ENCODE measurements around the gene FEV.
A peak's percentile ranks its signal among the peaks of the same experiment; 100 is the strongest.

FEV gene

DNA sequence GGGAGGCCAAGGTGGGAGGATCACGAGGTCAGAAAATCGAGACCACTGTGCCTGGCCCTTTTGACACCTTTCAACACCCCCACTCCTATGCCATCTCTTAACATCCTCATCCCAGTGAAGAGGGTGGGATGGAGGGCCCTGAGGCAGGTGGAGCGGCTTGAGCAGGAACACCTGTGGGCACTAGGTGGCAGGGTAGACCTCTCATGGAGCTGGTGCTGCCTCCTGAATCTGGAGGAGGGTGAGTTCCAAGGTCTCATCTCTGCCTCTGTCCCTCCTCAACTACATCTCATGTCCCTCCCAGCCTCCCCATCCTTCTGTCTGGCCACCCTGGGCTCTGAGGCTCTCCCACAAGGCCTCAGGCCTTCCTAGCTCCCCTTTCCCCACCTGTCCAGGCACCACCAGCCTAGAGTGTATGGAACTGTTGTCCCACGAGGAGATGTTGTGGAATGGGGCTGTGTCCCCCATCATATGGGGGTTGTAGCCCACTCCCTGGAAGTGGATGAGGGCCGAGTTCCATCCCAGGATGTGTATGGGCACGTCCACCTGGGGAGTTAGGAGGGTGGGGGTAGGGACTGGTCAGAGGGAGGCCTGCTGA, 25.3 kb upstream of the FEV start:
- H3K36me3 ChIP-seq (ENCODE audit: control insufficient read depth, insufficient read depth, low read length) = no peaks in the 10 kb centered on the region
- H3K9ac ChIP-seq (ENCODE audit: low read depth, low read length) = no peak overlapping the region
- H3K4me3 ChIP-seq (ENCODE audit: low read depth, low read length) = no peak overlapping the region
- peaks cover 39% of the 10 kb centered on the region for H3K27me3 ChIP-seq (ENCODE audit: control insufficient read depth, insufficient read depth, low read length)
- no peaks in the 10 kb centered on the region for H3K9me3 ChIP-seq (ENCODE audit: control insufficient read depth, insufficient read depth, low read length)
- no peaks in the 10 kb centered on the region for H3K4me1 ChIP-seq (ENCODE audit: control insufficient read depth, insufficient read depth, low read length)

DNA sequence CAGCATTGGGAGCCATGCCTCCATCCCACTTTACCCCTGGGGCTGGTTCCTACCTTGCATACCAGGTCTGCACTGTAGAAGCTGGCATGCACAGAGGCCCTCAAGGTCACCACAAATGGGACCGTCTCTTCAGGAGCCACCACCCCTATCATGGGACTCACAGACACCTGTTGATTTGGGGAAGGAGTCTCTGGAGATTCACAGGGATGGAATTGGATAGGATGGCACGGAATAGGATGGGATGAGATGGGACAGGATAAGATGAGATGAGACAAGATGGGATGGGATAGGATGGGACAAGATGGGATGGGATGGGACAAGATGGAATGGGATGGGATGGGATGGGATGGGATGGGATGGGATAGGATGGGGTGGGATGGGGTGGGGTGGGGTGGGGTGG, 24.3 kb upstream of the FEV start:
- H3K4me3 ChIP-seq (ENCODE audit: low read depth, low read length) = no peak overlapping the region
- no peaks in the 10 kb centered on the region for H3K9me3 ChIP-seq (ENCODE audit: control insufficient read depth, insufficient read depth, low read length)
- no peak overlapping the region for H3K9ac ChIP-seq (ENCODE audit: low read depth, low read length)
- no peaks in the 10 kb centered on the region for H3K4me1 ChIP-seq (ENCODE audit: control insufficient read depth, insufficient read depth, low read length)
- peaks cover 40% of the 10 kb centered on the region for H3K27me3 ChIP-seq (ENCODE audit: control insufficient read depth, insufficient read depth, low read length)
- H3K36me3 ChIP-seq (ENCODE audit: control insufficient read depth, insufficient read depth, low read length) = no peaks in the 10 kb centered on the region

GRCh38 chr2:219003979-219004378, 19.0 kb upstream of the FEV start:
- Histone ChIP-seq H3K4me1 (ENCODE audit: control insufficient read depth, insufficient read depth, low read length) (peaks cover 15% of the 10 kb centered on the region), H3K9ac (ENCODE audit: low read depth, low read length) (no peak overlapping the region)

DNA sequence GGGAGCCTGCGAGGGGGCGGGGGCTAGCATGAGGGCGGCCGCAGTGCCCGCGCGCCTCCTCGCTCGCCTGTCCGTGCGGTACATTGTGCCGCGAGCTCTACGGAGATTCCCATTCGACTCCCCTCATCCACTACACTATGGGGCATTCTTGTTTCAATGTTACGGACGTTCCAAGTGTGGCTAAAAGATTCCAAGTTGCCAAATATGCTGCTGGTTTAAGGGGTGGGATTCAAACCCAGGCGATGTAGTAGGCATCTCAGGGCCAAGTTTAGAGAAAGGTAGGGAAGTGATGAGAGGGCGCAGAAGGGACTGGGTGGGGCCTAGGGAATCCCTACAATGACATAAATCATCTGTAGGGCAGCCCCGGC, 18.3 kb upstream of the FEV start:
- Histone ChIP-seq H3K27me3 (ENCODE audit: control insufficient read depth, insufficient read depth, low read length) (peaks cover 84% of the 10 kb centered on the region), H3K9ac (ENCODE audit: low read depth, low read length) (no peak overlapping the region), H3K4me3 (ENCODE audit: low read depth, low read length) (no peak overlapping the region), H3K36me3 (ENCODE audit: control insufficient read depth, insufficient read depth, low read length) (no peaks in the 10 kb centered on the region), H3K9me3 (ENCODE audit: control insufficient read depth, insufficient read depth, low read length) (no peaks in the 10 kb centered on the region), H3K4me1 (ENCODE audit: control insufficient read depth, insufficient read depth, low read length) (peaks cover 17% of the 10 kb centered on the region)

More at GRCh38 chr2:219003979-219004378, 19.0 kb upstream of the FEV start:
- Histone ChIP-seq H3K36me3 (ENCODE audit: control insufficient read depth, insufficient read depth, low read length) (no peaks in the 10 kb centered on the region), H3K4me3 (ENCODE audit: low read depth, low read length) (no peak overlapping the region), H3K27me3 (ENCODE audit: control insufficient read depth, insufficient read depth, low read length) (peaks cover 81% of the 10 kb centered on the region), H3K9me3 (ENCODE audit: control insufficient read depth, insufficient read depth, low read length) (no peaks in the 10 kb centered on the region)

- no peaks in the 10 kb centered on the region for H3K36me3 ChIP-seq (ENCODE audit: control insufficient read depth, insufficient read depth, low read length)
- H3K9me3 ChIP-seq (ENCODE audit: control insufficient read depth, insufficient read depth, low read length) = no peaks in the 10 kb centered on the region
- H3K27me3 ChIP-seq (ENCODE audit: control insufficient read depth, insufficient read depth, low read length) = peaks cover 88% of the 10 kb centered on the region
- peaks cover 17% of the 10 kb centered on the region for H3K4me1 ChIP-seq (ENCODE audit: control insufficient read depth, insufficient read depth, low read length)
- H3K9ac ChIP-seq (ENCODE audit: low read depth, low read length) = no peak overlapping the region
- H3K4me3 ChIP-seq (ENCODE audit: low read depth, low read length) = peak overlapping the region; percentile 60
Observed at GRCh38 chr2:219002395-219003266, 17.6 kb upstream of the FEV start.

GRCh38 chr2:219001577-219002394, 16.8 kb upstream of the FEV start:
- Histone ChIP-seq H3K9me3 (ENCODE audit: control insufficient read depth, insufficient read depth, low read length) (no peaks in the 10 kb centered on the region), H3K27me3 (ENCODE audit: control insufficient read depth, insufficient read depth, low read length) (peaks cover 93% of the 10 kb centered on the region), H3K4me3 (ENCODE audit: low read depth, low read length) (peak overlapping the region; percentile 39), H3K9ac (ENCODE audit: low read depth, low read length) (no peak overlapping the region), H3K36me3 (ENCODE audit: control insufficient read depth, insufficient read depth, low read length) (no peaks in the 10 kb centered on the region), H3K4me1 (ENCODE audit: control insufficient read depth, insufficient read depth, low read length) (peaks cover 17% of the 10 kb centered on the region)

DNA sequence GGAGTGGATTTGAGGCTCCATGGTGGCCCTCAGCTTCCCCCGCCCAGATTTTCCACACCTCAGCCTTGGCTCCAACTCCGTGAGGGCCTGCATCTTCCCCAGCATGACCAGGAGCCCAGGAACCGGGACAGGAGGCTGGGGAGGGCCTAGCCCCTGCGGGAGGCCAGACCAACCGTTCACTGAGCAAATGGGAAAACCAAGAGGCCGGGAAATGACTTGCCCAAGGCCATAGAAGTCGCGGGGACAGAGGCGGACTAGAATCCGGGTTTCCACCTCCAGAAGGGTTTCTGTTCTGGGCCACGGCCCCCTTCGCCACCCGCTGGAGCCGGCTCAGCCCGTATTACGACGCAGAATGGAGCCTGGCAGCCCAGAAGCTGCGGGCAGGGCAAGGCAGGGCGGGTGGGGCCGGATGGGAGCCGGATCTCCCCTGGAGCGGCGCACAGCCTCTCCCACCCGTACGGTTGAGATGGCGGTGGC, 16.2 kb upstream of the FEV start:
- H3K36me3 ChIP-seq (ENCODE audit: control insufficient read depth, insufficient read depth, low read length) = no peaks in the 10 kb centered on the region
- peaks cover 96% of the 10 kb centered on the region for H3K27me3 ChIP-seq (ENCODE audit: control insufficient read depth, insufficient read depth, low read length)
- H3K9me3 ChIP-seq (ENCODE audit: control insufficient read depth, insufficient read depth, low read length) = no peaks in the 10 kb centered on the region
- H3K4me3 ChIP-seq (ENCODE audit: low read depth, low read length) = peak overlapping the region; percentile 39
- H3K9ac ChIP-seq (ENCODE audit: low read depth, low read length) = no peak overlapping the region
- peaks cover 17% of the 10 kb centered on the region for H3K4me1 ChIP-seq (ENCODE audit: control insufficient read depth, insufficient read depth, low read length)

GRCh38 chr2:219000569-219000960, 15.6 kb upstream of the FEV start:
- peaks cover 17% of the 10 kb centered on the region for H3K4me1 ChIP-seq (ENCODE audit: control insufficient read depth, insufficient read depth, low read length)
- H3K9me3 ChIP-seq (ENCODE audit: control insufficient read depth, insufficient read depth, low read length) = no peaks in the 10 kb centered on the region
- H3K27me3 ChIP-seq (ENCODE audit: control insufficient read depth, insufficient read depth, low read length) = peaks cover 96% of the 10 kb centered on the region
- no peaks in the 10 kb centered on the region for H3K36me3 ChIP-seq (ENCODE audit: control insufficient read depth, insufficient read depth, low read length)
- peak overlapping the region; percentile 39 for H3K4me3 ChIP-seq (ENCODE audit: low read depth, low read length)
- H3K9ac ChIP-seq (ENCODE audit: low read depth, low read length) = no peak overlapping the region

DNA sequence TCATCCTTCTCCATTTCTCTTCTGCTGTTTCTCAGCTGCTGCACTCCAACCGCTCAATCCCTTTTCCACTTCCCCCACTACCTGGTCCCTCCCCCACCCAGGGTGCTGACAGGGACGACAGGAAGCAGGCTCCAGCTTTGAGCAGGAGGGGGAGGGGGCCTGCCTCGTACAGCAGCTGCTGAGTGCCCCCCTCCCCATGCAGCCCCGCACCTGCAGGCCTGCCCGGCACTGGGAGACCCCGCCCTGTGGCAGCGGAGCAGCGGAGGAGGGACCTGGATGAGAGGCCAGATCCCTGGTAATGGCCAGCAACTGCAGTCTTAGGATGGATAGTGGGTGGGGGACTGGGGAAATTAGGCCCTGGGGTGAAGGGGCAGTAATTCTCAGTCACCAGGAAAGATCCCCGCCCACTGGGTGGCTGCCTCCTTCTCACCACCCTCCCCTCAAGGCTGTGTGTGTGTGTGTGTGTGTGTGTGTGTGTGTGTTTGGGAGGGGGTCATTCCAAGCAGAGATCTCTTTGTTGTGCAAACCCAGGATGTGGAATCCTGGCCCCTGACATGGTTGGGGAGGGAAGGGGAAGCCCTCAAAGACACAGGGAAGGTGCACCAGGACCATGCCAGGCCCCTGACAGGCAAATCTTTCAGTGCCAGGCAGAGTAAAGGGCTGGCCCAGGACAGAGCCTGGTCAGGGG, 15.0 kb upstream of the FEV start:
- Histone ChIP-seq H3K36me3 (ENCODE audit: control insufficient read depth, insufficient read depth, low read length) (no peaks in the 10 kb centered on the region), H3K4me1 (ENCODE audit: control insufficient read depth, insufficient read depth, low read length) (peaks cover 17% of the 10 kb centered on the region), H3K27me3 (ENCODE audit: control insufficient read depth, insufficient read depth, low read length) (peaks cover 97% of the 10 kb centered on the region), H3K9ac (ENCODE audit: low read depth, low read length) (no peak overlapping the region), H3K4me3 (ENCODE audit: low read depth, low read length) (peak overlapping the region; percentile 39), H3K9me3 (ENCODE audit: control insufficient read depth, insufficient read depth, low read length) (no peaks in the 10 kb centered on the region)

DNA sequence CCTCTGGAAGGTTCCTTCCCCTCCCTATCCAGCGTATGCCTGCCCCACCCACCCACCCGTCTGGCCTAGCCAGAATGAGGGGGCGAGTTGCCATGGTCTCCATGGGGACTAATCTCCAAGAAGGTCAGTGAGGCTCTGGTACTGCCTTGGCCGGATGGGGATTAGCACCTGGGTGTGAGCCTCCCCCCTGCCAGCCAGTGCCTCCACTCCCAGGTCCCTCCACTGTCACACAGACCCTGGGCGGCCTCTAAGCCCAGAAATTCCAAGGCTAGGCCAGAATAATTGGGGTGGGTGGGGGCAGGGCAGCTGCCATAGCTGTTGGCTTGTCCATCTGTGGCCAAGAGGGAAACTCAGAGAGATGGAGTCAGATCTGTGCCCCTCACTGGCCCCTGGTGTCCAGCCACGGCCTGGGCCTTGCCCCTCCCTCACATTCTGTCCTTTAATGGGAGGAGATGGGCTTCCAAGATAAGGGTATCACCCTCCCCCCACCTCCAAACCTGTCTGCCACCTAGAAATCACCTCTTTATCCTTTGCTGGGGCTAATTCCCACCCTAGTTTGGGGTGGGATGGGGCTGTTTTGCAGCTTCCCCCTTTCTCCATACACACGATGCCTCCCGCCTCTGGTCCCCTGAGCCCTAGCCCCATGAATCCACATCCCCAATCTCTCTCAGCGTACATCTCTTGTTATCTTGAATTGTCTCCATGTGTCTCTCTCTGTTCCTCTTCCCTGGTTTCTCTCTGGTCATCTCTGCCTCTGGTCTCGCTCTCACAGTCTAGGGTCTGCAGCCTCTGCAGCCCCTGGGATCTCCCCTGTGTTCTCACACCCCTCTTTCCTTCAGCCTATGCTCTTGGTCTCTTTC, 14.3 kb upstream of the FEV start:
- peak overlapping the region; percentile 18 for H3K4me3 ChIP-seq (ENCODE audit: low read depth, low read length)
- no peaks in the 10 kb centered on the region for H3K36me3 ChIP-seq (ENCODE audit: control insufficient read depth, insufficient read depth, low read length)
- no peak overlapping the region for H3K9ac ChIP-seq (ENCODE audit: low read depth, low read length)
- peaks cover 18% of the 10 kb centered on the region for H3K4me1 ChIP-seq (ENCODE audit: control insufficient read depth, insufficient read depth, low read length)
- H3K27me3 ChIP-seq (ENCODE audit: control insufficient read depth, insufficient read depth, low read length) = peaks cover 97% of the 10 kb centered on the region
- no peaks in the 10 kb centered on the region for H3K9me3 ChIP-seq (ENCODE audit: control insufficient read depth, insufficient read depth, low read length)

Measured in iPS-15b (cell line).